Esophagus squamous epithelium (tissue), 5 donors: ENCODE data around the gene ECE2. TPM values are rescaled to one million over a fixed set of nuclear protein-coding genes. Genes with fewer than 3 reads are reported as not detected.

Source experiments
- DNase-seq: peaks from one replicate; lab custom pipeline; 2025; lab: John Stamatoyannopoulos, UW
- H3K27ac ChIP-seq, 4 donors: fragments of 200-600 bp; sonication (generic); one replicate each; pipeline ENCODE4 v1.5.1; 2016 to 2019; ENCODE audit warnings: mild to moderate bottlenecking in 1 of 4
- H3K27me3 ChIP-seq, 4 donors: fragments of 200-600 bp; sonication (generic); 1 replicate in 3 of 4; 2 replicates in 1 of 4; pipeline versions ENCODE4 v1.5.1 to v1.6.0; 2017 to 2021; ENCODE audit warnings: antibody characterized with exemption in 1 of 4
- H3K36me3 ChIP-seq, 3 donors: fragments of 200-600 bp; sonication (generic); one replicate each; pipeline ENCODE4 v1.5.1; 2016 to 2019
- H3K4me1 ChIP-seq, 3 donors: fragments of 200-600 bp; sonication (generic); one replicate each; pipeline ENCODE4 v1.5.1; 2017 to 2019
- H3K4me3 ChIP-seq, 4 donors: fragments of 200-600 bp; sonication (generic); 1 replicate in 3 of 4; 2 replicates in 1 of 4; pipeline ENCODE4 v1.5.1; 2016 to 2019; ENCODE audit warnings: mild to moderate bottlenecking in 2 of 4, moderate library complexity in 1 of 4
- H3K9me3 ChIP-seq, 3 donors: fragments of 200-600 bp; sonication (generic); one replicate each; pipeline ENCODE4 v1.5.1; 2016 to 2019
- POLR2A ChIP-seq, 4 donors: fragments of 450-650 bp; IDR thresholded peaks; one replicate each; pipeline ENCODE4 v1.6.1; 2017; ENCODE audit warnings: antibody characterized with exemption in 4 of 4, mild to moderate bottlenecking in 4 of 4, moderate library complexity in 3 of 4
- WGBS, 2 donors: methylation state at CpG; one replicate each; pipeline ENCODE4 v1.1.5; 2018; 5-methylcytosine and 5-hydroxymethylcytosine counted together
- intact Hi-C: fragments of 100-400 bp; cut with DNase I; formaldehyde crosslinking; loops from one replicate; pipeline ENCODE4 v1.15.0; 2022
- total RNA-seq, 4 donors: library from RNA; depleted of rRNA; stranded (reverse); fragments of >200 nt; gene quantifications; one replicate each; pipeline ENCODE4 v1.1.0, GENCODE V29; 2016
- TF ChIP-seq, protein P1 (sequence below), 6 experiments: fragments of 450-650 bp in 4 of 6; fragments of 200-600 bp in 2 of 6; sonication (generic) in 2 of 6; IDR thresholded peaks; one replicate each; pipeline ENCODE4 v1.5.1; 2016 to 2019; ENCODE audit warnings: antibody characterized with exemption in 6 of 6, mild to moderate bottlenecking in 4 of 6, moderate library complexity in 4 of 6
- donor health status: DM: yes; HTN: yes; CAD: no.

Gene ECE2
- total RNA-seq, 4 donors from 2014 or later, result not detected

DNA sequence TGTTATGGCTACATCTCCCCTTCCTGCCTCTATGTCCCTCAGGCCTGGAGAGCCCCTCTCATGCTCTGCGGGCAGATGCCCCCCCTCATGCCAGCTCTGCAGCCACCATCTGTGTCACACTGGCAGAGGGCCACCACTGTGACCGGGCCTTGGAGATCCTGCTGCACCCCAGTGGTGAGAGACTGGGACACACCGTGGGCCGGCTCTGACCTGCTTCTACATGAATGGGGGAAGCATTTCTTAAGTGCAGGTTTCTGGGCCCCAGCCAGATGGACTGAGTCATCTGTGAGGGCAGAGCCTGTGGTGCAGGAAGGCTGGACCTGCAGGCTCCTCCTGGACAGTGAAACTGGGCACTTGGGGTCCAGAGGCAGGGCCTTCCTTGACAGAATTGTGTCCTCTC, 41.6 kb upstream of the ECE2 start:
- TF ChIP-seq, protein P1, sequence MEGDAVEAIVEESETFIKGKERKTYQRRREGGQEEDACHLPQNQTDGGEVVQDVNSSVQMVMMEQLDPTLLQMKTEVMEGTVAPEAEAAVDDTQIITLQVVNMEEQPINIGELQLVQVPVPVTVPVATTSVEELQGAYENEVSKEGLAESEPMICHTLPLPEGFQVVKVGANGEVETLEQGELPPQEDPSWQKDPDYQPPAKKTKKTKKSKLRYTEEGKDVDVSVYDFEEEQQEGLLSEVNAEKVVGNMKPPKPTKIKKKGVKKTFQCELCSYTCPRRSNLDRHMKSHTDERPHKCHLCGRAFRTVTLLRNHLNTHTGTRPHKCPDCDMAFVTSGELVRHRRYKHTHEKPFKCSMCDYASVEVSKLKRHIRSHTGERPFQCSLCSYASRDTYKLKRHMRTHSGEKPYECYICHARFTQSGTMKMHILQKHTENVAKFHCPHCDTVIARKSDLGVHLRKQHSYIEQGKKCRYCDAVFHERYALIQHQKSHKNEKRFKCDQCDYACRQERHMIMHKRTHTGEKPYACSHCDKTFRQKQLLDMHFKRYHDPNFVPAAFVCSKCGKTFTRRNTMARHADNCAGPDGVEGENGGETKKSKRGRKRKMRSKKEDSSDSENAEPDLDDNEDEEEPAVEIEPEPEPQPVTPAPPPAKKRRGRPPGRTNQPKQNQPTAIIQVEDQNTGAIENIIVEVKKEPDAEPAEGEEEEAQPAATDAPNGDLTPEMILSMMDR (IDR thresholded peaks at IDR 0.05), result peak in 3 of 6 experiments; percentile 11 to 35 (median 20)
- no peak for TF ChIP-seq POLR2A (IDR thresholded peaks at IDR 0.05)
- intact Hi-C loops, result no loop called here
- H3K27ac ChIP-seq, result no peak overlapping the region
- no peak overlapping the region for H3K4me3 ChIP-seq
- DNase-seq, result no peak
- peaks cover 7 to 84% (median 13%) of the 10 kb centered on the region in 4 donors for H3K27me3 ChIP-seq
- no peaks in the 10 kb centered on the region for H3K36me3 ChIP-seq
- no peaks in the 10 kb centered on the region for H3K9me3 ChIP-seq
- WGBS, 2 donors, result 9 to 36% methylated on average over 3 to 4 of the region's 4 CpGs
- peaks cover 9 to 29% (median 16%) of the 10 kb centered on the region in 3 donors for H3K4me1 ChIP-seq

DNA sequence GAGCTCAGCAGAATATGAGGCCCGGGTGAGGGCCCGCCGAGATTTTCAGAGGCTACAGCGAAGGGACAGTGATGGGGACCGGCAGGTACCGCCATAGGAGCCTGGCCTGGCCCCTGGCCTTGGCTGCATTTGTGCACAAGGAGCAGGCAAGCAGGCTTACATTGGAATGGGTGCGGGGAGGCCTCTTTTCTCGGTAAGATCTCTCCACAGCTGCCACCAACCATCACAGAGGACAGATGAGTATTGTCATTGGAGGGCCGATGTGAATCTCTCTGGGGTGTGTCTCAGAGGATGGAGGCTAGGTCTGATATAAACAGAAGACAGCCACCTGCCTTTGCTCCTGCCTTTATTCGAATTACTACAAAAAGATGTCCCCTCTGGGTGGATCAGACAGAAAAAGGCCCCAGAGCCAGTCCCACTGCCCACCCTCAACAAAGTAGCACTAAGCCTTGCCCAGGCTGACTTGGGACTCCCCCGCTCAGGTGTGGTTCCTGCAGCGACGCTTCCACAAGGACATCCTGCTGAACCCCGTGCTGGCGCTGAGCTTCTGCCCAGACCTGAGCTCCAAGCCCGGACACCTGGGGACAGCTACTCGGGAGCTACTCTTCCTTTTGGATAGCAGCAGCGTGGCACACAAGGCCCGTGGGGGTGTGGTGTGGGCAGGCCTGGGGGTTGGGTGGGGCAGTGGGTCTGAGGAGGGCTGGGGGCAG, 41.0 kb upstream of the ECE2 start:
- Histone ChIP-seq H3K4me3 (no peak overlapping the region), H3K36me3 (no peaks in the 10 kb centered on the region), H3K4me1 (peaks cover 6 to 23% (median 10%) of the 10 kb centered on the region in 3 donors), H3K27ac (no peak overlapping the region), H3K9me3 (no peaks in the 10 kb centered on the region), H3K27me3 (peaks cover 6 to 84% (median 11%) of the 10 kb centered on the region in 4 donors)
- 60 to 93% methylated on average over 2 to 5 of the region's 19 CpGs for WGBS, 2 donors
- DNase-seq, result no peak
- intact Hi-C loops, result no loop called here
- TF ChIP-seq, protein P1 (IDR thresholded peaks at IDR 0.05), result no peak
- TF ChIP-seq POLR2A (IDR thresholded peaks at IDR 0.05), result no peak

DNA sequence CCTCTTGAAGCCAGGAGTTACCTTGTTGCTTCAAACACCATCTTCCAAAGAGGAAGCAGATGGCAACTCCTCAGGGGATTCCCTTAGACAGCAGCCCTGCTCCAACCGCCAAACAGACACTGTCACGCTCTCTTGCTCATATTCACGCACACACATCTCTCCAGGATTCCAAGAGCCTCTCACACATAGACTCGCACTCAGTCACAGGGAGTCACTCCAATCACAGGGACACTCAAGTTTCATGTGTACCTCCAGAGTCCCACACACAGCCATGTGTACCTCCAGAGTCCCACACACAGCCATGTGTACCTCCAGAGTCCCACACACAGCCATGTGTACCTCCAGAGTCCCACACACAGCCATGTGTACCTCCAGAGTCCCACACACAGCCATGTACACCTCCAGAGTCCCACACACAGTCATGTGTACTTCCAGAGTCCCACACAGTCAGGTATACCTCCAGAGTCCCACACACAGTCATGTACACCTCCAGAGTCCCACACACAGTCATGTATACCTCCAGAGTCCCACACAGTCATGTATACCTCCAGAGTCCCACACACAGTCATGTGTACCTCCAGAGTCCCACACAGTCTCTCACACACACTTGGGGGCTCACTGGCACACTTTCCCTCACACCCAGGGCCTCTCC, 40.3 kb upstream of the ECE2 start:
- H3K27ac ChIP-seq, result no peak overlapping the region
- H3K9me3 ChIP-seq, result no peaks in the 10 kb centered on the region
- intact Hi-C loops, result no loop called here
- no peaks in the 10 kb centered on the region for H3K36me3 ChIP-seq
- 70 to 83% methylated on average over 4 of the region's 4 CpGs for WGBS, 2 donors
- H3K4me3 ChIP-seq, result no peak overlapping the region
- TF ChIP-seq, protein P1 (IDR thresholded peaks at IDR 0.05), result no peak
- no peak for TF ChIP-seq POLR2A (IDR thresholded peaks at IDR 0.05)
- H3K27me3 ChIP-seq, result peaks cover 0 to 81% (median 5%) of the 10 kb centered on the region in 4 donors
- DNase-seq, result no peak
- H3K4me1 ChIP-seq, result peaks cover 0 to 16% (median 3%) of the 10 kb centered on the region in 3 donors

DNA sequence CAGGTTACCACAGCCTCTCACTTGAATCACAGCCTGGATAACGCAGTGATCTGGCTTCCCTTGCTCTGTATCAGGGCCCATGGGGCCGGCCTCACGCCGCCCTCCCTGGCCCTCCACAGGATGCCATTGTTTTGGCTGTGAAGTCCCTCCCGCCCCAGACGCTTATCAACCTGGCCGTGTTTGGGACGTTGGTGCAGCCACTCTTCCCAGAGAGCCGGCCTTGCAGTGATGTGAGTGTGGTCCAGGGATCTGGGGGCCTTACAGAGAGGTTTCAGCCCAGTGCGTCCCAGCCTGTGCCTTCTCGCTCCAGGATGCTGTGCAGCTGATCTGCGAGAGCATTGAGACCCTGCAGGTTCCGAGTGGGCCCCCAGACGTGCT, 39.8 kb upstream of the ECE2 start:
- no peak overlapping the region for H3K27ac ChIP-seq
- WGBS, 2 donors, result 58 to 76% methylated on average over 6 to 8 of the region's 14 CpGs
- peaks cover 0 to 14% (median 0%) of the 10 kb centered on the region in 3 donors for H3K4me1 ChIP-seq
- TF ChIP-seq POLR2A (IDR thresholded peaks at IDR 0.05), result no peak
- TF ChIP-seq, protein P1 (IDR thresholded peaks at IDR 0.05), result no peak
- intact Hi-C loops, result no loop called here
- H3K4me3 ChIP-seq, result no peak overlapping the region
- H3K27me3 ChIP-seq, result peaks cover 0 to 75% (median 3%) of the 10 kb centered on the region in 4 donors
- H3K9me3 ChIP-seq, result no peaks in the 10 kb centered on the region
- no peak for DNase-seq
- H3K36me3 ChIP-seq, result no peaks in the 10 kb centered on the region

DNA sequence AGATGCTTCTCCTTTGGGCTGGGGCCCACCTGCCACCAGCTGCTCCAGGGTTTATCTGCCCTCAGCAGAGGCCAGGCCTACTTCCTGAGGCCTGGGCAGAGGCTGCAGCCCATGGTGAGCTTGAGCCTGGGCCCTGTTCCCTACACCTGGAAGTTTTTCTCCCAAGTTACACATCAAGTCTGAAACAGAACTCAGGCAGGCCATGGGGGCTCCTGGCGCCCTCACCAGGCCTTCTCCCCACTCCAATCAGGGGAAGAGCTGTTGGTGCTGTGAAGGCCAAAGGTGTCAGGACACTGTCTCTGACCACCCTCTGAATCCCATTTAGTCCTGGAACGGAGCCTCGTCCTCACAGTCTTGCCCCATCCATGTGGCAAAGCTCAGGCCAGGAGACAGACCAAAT, 39.2 kb upstream of the ECE2 start:
- TF ChIP-seq, protein P1 (IDR thresholded peaks at IDR 0.05), result no peak
- no peak for TF ChIP-seq POLR2A (IDR thresholded peaks at IDR 0.05)
- Histone ChIP-seq H3K27ac (no peak overlapping the region), H3K9me3 (no peaks in the 10 kb centered on the region), H3K36me3 (no peaks in the 10 kb centered on the region), H3K4me3 (no peak overlapping the region), H3K27me3 (peaks cover 0 to 69% (median 2%) of the 10 kb centered on the region in 4 donors), H3K4me1 (peaks cover 0 to 18% (median 6%) of the 10 kb centered on the region in 3 donors)
- DNase-seq, result no peak
- 79% methylated on average over 3 of the region's 3 CpGs; no CpG with 5 or more reads in 1 of the 2 donors for WGBS, 2 donors
- intact Hi-C loops, result no loop called here
